B cell (primary cell): ENCODE data around the gene CLASP1. TPM values are rescaled to one million over a fixed set of nuclear protein-coding genes. Genes with fewer than 3 reads are reported as not detected.

Experiments used
- ATAC-seq: fragments of 200-7000 bp; cut with Tn5 transposase; one replicate; pipeline ENCODE4 v1.10.0; 2021; ENCODE audit warnings: low read depth, mild to moderate bottlenecking, moderate number of reproducible peaks, moderate library complexity
- CTCF ChIA-PET: fragments of 350-600 bp; sonication (Branson Sonifier 250); formaldehyde crosslinking; loops from one replicate; lab custom pipeline; 2021; ENCODE audit warnings: antibody characterized with exemption, inconsistent platforms; lab: Charles Lee
- POLR2A ChIA-PET: fragments of 350-600 bp; sonication (Branson Sonifier 250); formaldehyde crosslinking; loops from one replicate; lab custom pipeline; 2021; ENCODE audit warnings: antibody characterized with exemption; lab: Charles Lee
- DNase-seq: peaks from one replicate; pipeline ENCODE4 v3.0.0; 2013
- H2AFZ ChIP-seq: 2 replicates; pipeline ENCODE4 v1.6.1; 2012; ENCODE audit warnings: mild to moderate bottlenecking, low read depth, low read length; ENCODE audit not compliant: insufficient read depth, poor library complexity, severe bottlenecking
- H3K27ac ChIP-seq, 2 donors: 1 replicate in 1 of 2; 2 replicates in 1 of 2; pipeline ENCODE4 v1.5.1; 2012 to 2013; ENCODE audit warnings: low read length in 2 of 2, mild to moderate bottlenecking in 2 of 2, moderate library complexity in 1 of 2
- H3K27me3 ChIP-seq, 4 experiments: fragments of 200-600 bp in 1 of 4; sonication (generic) in 1 of 4; replicated peaks in 1 of 4; 1 replicate in 2 of 4; 2 replicates in 2 of 4; pipeline versions ENCODE4 v1.6.1 to v1.7.0; 2013 to 2016; ENCODE audit warnings: low read length in 3 of 4, mild to moderate bottlenecking in 2 of 4, mixed read lengths in 1 of 4, moderate library complexity in 1 of 4; ENCODE audit not compliant: insufficient read depth in 4 of 4, control insufficient read depth in 3 of 4; ENCODE audit errors: control extremely low read depth in 1 of 4
- H3K36me3 ChIP-seq, 2 experiments: replicated peaks in 1 of 2; 1 replicate in 1 of 2; 2 replicates in 1 of 2; pipeline versions ENCODE4 v1.6.1 to v1.7.1; 2013; ENCODE audit warnings: low read length in 1 of 2; ENCODE audit not compliant: insufficient read depth in 2 of 2, control insufficient read depth in 1 of 2; ENCODE audit errors: control extremely low read depth in 1 of 2, extremely low read depth in 1 of 2
- H3K4me1 ChIP-seq, 2 donors: fragments of 200-600 bp in 1 of 2; sonication (generic) in 1 of 2; 1 replicate in 1 of 2; 2 replicates in 1 of 2; pipeline versions ENCODE4 v1.5.1 to v1.6.1; 2013 to 2017; ENCODE audit warnings: low read length in 2 of 2; ENCODE audit not compliant: control insufficient read depth in 2 of 2, insufficient read depth in 2 of 2
- H3K4me2 ChIP-seq: replicated peaks from 2 replicates; pipeline ENCODE3; 2012; ENCODE audit warnings: mild to moderate bottlenecking, low read depth, low read length; ENCODE audit not compliant: poor library complexity, severe bottlenecking
- H3K4me3 ChIP-seq, 5 experiments: fragments of 200-600 bp in 1 of 5; sonication (generic) in 1 of 5; 1 replicate in 3 of 5; 2 replicates in 2 of 5; pipeline versions ENCODE4 v1.5.1 to v1.7.0; 2011 to 2016; ENCODE audit warnings: low read length in 4 of 5, mild to moderate bottlenecking in 4 of 5, low read depth in 2 of 5, control low read depth in 1 of 5, moderate library complexity in 1 of 5; ENCODE audit not compliant: insufficient read depth in 1 of 5; ENCODE audit errors: control extremely low read depth in 1 of 5, extremely low read depth in 1 of 5
- H3K79me2 ChIP-seq: fragments of 200-600 bp; sonication (generic); one replicate; pipeline ENCODE4 v1.6.0; 2016; ENCODE audit warnings: low read length; ENCODE audit not compliant: control insufficient read depth, insufficient read depth
- H3K9ac ChIP-seq: fragments of 200-600 bp; sonication (generic); 2 replicates; pipeline ENCODE4 v1.6.1; 2017; ENCODE audit warnings: mild to moderate bottlenecking, low read length, moderate library complexity
- H3K9me3 ChIP-seq, 3 donors: one replicate each; pipeline versions ENCODE4 v1.6.1 to v1.7.1; 2013; ENCODE audit warnings: low read length in 2 of 3; ENCODE audit not compliant: control insufficient read depth in 2 of 3, insufficient read depth in 1 of 3; ENCODE audit errors: control extremely low read depth in 1 of 3
- H4K20me1 ChIP-seq: 2 replicates; pipeline ENCODE4 v1.6.0; 2012; ENCODE audit warnings: mild to moderate bottlenecking, low read length; ENCODE audit not compliant: insufficient read depth, control insufficient read depth, poor library complexity, severe bottlenecking
- H3K27ac Mint-ChIP-seq: one replicate; pipeline ENCODE4 v1.8.0; 2021; ENCODE audit warnings: mixed read lengths
- H3K27me3 Mint-ChIP-seq: one replicate; pipeline ENCODE4 v1.8.0; 2021; ENCODE audit warnings: mixed read lengths
- H3K4me1 Mint-ChIP-seq: one replicate; pipeline ENCODE4 v1.8.0; 2021; ENCODE audit warnings: mixed read lengths
- H3K4me3 Mint-ChIP-seq: one replicate; pipeline ENCODE4 v1.8.0; 2021; ENCODE audit warnings: mixed read lengths
- H3K9me3 Mint-ChIP-seq: one replicate; pipeline ENCODE4 v1.8.0; 2022; ENCODE audit warnings: mixed read lengths; ENCODE audit not compliant: insufficient read depth
- EZH2 ChIP-seq: IDR thresholded peaks from 2 replicates; pipeline ENCODE4 v1.6.1; 2012; ENCODE audit warnings: borderline replicate concordance, low read depth, mild to moderate bottlenecking, moderate library complexity, low read length; ENCODE audit not compliant: insufficient read depth, poor library complexity, severe bottlenecking
- whole genome bisulfite sequencing: methylation state at CpG from one replicate; pipeline ENCODE4 v1.1.5; 2013; ENCODE audit warnings: missing lambda C conversion rate; ENCODE audit not compliant: insufficient coverage; 5-methylcytosine and 5-hydroxymethylcytosine counted together
- intact Hi-C: fragments of 100-400 bp; cut with micrococcal nuclease; formaldehyde crosslinking; loops from one replicate; pipeline ENCODE4 v1.10.0; 2022
- polyA plus RNA-seq: library from polyadenylated mRNA; depleted of rRNA; stranded (reverse); fragments of >200 nt; gene quantifications from 2 replicates; pipeline ENCODE4 v1.2.3, GENCODE V29; 2012
- total RNA-seq, 2 donors: library from RNA; stranded (reverse); fragments of 120-200 nt in 1 of 2; gene quantifications; 1 replicate in 1 of 2; 2 replicates in 1 of 2; pipeline versions ENCODE4 v1.2.3 to v1.2.4, GENCODE V29; 2013 to 2022
- TF ChIP-seq, protein P1 (sequence below): fragments of 200-600 bp; IDR thresholded peaks from one replicate; pipeline ENCODE4 v1.8.0; 2022; ENCODE audit warnings: antibody characterized with exemption, mild to moderate bottlenecking

CLASP1 gene
- total and polyA plus RNA-seq, 2 donors (not counting 1 experiment from before 2014, with no cell fraction given), result 8.7 to 88.0 TPM

DNA sequence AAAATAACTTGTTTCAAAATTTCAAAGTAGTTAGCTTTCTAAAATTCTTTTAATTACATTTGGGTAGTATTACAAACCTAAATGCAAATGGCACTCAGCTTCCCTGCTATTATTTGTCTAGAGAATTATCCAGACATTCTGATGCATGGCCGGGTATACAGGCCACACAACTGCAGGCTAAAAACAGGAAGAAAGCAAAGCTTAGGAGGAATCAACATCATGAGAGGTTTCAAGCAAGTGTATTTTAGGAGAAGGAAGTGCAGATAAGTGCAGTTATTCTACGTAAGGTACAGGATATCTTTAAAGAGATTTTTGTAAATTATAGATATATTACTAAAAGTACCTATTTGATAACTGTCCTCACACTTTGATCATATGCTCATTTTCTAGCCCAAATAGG is 165.4 kb downstream of the CLASP1 start:
- Mint-ChIP-seq H3K4me1 (peaks cover 15% of the 10 kb centered on the region), H3K4me3 (no peak overlapping the region), H3K27ac (no peak overlapping the region), H3K9me3 (no peaks in the 10 kb centered on the region), H3K27me3 (no peaks in the 10 kb centered on the region)
- ATAC-seq (no peak), DNase-seq (no peak)
- Histone ChIP-seq H3K79me2 (peaks cover 23% of the 10 kb centered on the region), H3K4me3 (no peak overlapping the region), H3K9me3 (no peaks in the 10 kb centered on the region), H3K9ac (no peak overlapping the region), H4K20me1 (peaks cover 3% of the 10 kb centered on the region), H2AFZ (no peak overlapping the region), H3K27ac (no peak overlapping the region), H3K27me3 (no peaks in the 10 kb centered on the region), H3K4me1 (no peaks in the 10 kb centered on the region), H3K4me2 (no peak overlapping the region), H3K36me3 (peaks cover 6 to 20% of the 10 kb centered on the region in 2 experiments)
- TF ChIP-seq, protein P1, sequence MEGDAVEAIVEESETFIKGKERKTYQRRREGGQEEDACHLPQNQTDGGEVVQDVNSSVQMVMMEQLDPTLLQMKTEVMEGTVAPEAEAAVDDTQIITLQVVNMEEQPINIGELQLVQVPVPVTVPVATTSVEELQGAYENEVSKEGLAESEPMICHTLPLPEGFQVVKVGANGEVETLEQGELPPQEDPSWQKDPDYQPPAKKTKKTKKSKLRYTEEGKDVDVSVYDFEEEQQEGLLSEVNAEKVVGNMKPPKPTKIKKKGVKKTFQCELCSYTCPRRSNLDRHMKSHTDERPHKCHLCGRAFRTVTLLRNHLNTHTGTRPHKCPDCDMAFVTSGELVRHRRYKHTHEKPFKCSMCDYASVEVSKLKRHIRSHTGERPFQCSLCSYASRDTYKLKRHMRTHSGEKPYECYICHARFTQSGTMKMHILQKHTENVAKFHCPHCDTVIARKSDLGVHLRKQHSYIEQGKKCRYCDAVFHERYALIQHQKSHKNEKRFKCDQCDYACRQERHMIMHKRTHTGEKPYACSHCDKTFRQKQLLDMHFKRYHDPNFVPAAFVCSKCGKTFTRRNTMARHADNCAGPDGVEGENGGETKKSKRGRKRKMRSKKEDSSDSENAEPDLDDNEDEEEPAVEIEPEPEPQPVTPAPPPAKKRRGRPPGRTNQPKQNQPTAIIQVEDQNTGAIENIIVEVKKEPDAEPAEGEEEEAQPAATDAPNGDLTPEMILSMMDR, result no peak
- TF ChIP-seq EZH2, result no peak
- WGBS, result no CpG with 5 or more reads among the region's 2 CpGs
- CTCF ChIA-PET, result no interaction called here
- POLR2A ChIA-PET, result no interaction called here
- intact Hi-C loops, result no loop called here

DNA sequence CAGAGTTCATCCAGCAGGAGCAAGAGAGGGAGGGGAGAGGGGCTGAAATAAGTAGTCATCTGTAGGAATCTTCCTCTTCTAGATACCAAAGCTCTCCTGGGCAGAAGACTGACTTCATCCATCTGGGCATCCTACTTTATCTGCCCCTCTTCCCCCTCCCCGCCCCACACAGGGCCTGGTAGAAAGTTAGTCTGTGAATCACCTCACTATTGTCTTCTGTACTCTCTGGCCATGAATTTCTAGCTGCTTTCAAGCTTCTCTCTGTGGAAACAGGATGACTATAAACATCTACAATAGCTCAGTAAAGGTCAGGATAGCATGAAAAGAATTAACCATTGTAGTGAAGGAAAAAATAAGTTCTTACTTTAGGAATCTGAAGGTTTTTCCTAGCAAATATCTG is 166.2 kb downstream of the CLASP1 start:
- intact Hi-C loops, result no loop called here
- H3K4me1 ChIP-seq, result no peaks in the 10 kb centered on the region
- no peaks in the 10 kb centered on the region for H3K27me3 Mint-ChIP-seq
- ATAC-seq (no peak), DNase-seq (no peak)
- WGBS, result 100% methylated on average over 1 of the region's 1 CpG
- ChIA-PET CTCF (no interaction called here), POLR2A (interaction anchor here (0.6 kb wide), 1 partner anchor 15 kb away, joined by 3 read pairs; no protein-coding TSS in a partner anchor)
- H2AFZ ChIP-seq, result no peak overlapping the region
- H3K9me3 ChIP-seq, result no peaks in the 10 kb centered on the region
- no peak overlapping the region for H3K4me2 ChIP-seq
- H3K9ac ChIP-seq, result no peak overlapping the region
- H3K4me1 Mint-ChIP-seq, result peaks cover 15% of the 10 kb centered on the region
- no peak overlapping the region for H3K27ac ChIP-seq
- no peak overlapping the region for H3K4me3 Mint-ChIP-seq
- no peaks in the 10 kb centered on the region for H4K20me1 ChIP-seq
- peaks cover 24% of the 10 kb centered on the region for H3K79me2 ChIP-seq
- no peak overlapping the region for H3K4me3 ChIP-seq
- H3K36me3 ChIP-seq, result peaks cover 6 to 17% of the 10 kb centered on the region in 2 experiments
- H3K9me3 Mint-ChIP-seq, result no peaks in the 10 kb centered on the region
- no peak for TF ChIP-seq EZH2
- TF ChIP-seq, protein P1, result no peak
- H3K27me3 ChIP-seq, result no peaks in the 10 kb centered on the region
- no peak overlapping the region for H3K27ac Mint-ChIP-seq
